DMS53 (cell line): ENCODE results near the gene PPP6R1.

Experiments
- DNase-seq: peaks from one replicate; lab custom pipeline; 2025; lab: John Stamatoyannopoulos, UW

The PPP6R1 gene

GRCh38 chr19:55283548-55284377, 24.9 kb upstream of the PPP6R1 start, which contains the start of gene BRSK1:
BRSK1 (plus strand) TSS chr19:55283997; CDS start chr19:55284443, 446 bp downstream.
- peak; percentile 86 for DNase-seq

- peak; percentile 99 for DNase-seq
Measured at GRCh38 chr19:55279770-55280643, 21.2 kb upstream of the PPP6R1 start, which contains the start of gene HSPBP1. HSPBP1 (minus strand) TSS chr19:55280110; CDS start chr19:55279608, 502 bp downstream.

DNA sequence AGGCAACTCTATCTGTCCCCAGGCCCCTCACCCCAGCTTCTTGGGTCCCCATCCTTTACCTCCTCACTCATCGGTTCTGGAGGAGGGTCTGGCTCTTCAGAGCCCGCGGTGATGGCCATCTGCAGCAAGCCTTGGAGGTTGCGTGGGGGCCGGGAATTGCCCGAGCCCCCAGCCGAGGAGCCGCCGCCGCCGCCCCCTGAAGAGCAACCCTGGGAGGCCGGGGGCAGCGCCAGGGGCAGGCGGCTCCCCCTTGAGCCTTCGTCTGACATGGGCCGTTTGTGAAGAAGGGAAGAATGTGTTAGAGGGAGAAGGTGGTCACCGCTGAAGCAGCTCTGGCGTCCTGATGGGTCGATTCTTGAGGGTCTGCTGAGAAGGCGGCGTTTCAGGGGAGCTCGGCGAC, 20.5 kb upstream of the PPP6R1 start:
- DNase-seq = no peak

DNA sequence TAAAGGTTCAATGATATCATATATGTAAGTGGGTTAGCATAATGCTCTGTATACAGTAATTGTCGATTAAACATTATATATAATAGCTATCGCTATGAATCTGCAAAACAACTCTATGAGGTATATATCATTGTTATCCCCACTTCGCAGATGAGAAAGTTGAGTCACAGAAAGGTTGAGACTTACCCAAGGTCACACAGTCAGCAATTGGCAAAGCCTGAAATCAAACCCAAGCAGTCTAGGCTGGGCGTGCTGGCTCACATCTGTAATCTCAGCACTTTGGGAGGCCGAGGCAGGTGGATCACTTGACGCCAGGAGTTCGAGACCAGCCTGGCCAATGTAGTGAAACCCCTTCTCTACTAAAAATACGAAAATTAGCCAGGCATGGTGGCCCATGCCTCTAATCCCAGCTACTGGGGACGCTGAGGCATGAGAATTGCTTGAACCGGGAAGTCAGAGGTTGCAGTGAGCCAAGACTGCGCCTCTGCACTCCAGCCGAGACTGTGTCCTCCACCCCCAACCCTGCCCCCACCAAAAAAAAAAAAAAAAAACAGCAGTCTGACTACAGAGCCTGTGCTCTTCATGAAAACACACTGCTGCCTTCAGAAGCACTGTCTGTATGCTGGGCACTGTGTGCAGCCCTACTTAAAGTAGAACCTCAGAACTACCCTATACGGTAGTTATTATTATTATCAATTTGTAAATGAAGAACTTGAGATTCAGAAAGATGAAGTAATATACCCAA, 19.7 kb upstream of the PPP6R1 start:
- no peak for DNase-seq

DNA sequence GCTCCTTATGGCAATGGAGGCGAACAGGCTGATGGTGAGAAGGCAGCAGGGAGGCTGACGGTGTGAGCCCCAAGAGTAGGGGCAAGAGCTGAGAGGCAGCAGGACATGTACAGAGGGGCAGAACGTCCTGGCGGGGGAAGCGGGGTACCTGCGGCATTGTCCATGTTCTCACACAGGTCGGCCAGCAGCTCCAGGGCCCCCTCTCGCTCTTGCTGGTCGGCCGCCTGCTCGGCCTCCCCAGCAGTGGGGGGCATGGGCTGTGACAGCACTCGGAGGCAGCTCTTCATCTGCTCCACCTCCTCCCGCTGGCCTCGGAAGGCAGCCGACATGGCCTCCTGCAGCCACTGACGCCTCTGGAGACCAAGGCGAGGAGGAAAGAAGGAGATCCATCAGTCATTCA, 18.7 kb upstream of the PPP6R1 start:
- no peak for DNase-seq

DNA sequence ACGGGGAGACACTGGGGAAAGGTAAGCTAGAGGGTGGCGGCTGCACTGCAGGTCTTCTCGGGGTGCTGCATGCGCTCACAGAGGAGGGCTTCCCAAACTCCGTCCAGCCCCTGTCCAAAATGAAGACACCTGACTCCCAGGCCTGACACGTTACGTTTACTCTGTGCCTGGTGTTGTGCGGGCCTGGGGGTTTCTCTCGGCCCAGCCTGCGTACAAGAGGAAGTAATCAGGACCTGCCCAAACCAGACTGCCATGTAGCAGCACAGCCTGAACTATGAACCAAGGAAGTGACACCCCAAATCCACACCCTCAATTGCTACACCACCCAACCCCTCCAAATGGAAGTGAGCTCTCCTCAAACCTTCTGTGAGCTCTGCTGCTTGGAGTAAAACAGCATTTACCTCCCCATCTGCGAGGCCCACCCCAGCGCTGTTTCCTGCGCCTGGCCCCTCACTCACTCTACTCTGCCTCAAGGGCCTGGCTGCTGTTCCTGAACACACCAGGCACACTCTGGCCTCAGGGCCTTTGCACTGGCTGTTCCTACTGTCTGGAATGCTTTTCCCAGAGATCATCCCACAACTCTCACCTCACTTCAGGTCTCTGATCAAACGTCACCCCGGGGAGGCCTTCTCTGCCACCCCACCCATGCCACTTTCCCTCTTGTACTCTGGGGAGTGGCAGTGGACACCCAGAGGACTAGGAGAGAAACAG, 18.1 kb upstream of the PPP6R1 start:
- no peak for DNase-seq

GRCh38 chr19:55275851-55276719, 17.3 kb upstream of the PPP6R1 start:
- no peak for DNase-seq

DNA sequence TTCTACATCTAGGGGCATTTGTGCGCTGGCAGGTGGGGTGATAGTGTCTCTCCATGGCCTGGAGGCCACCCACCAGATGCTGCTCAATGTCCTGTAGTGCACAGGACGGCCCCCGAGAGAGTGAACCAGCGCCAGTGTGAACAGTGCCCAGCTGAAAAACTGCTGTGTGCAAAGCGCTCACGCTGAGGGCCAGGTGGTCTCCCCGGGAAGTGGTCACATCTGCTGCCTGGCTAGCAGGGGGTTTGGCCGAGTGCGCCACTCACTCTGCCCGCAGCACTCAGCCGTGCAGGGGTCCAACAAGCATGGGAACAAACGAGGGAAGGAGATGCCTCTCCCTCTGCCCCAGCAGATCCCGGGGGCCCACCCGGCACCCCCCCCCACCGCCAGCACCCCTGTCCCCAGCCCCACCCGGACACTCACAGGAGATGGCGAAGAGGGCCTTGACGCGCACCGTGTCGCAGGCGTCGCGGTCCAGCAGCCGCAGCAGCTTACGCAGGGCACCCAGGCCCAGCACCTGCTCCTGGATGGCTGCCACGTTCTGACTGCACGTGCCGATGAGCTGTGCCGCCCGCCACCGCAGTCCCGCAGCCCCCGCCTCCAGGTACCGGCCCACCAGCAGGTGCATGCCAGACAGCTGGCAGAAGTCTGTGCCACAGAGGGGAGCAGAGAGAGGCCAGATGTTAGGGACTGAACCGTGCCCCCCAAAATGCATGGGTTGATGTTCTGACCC, 15.3 kb upstream of the PPP6R1 start:
- no peak for DNase-seq

- DNase-seq = no peak
Measured at GRCh38 chr19:55272142-55272541, 13.3 kb upstream of the PPP6R1 start.

- no peak for DNase-seq
Measured at GRCh38 chr19:55270172-55270942, 11.5 kb upstream of the PPP6R1 start.

DNA sequence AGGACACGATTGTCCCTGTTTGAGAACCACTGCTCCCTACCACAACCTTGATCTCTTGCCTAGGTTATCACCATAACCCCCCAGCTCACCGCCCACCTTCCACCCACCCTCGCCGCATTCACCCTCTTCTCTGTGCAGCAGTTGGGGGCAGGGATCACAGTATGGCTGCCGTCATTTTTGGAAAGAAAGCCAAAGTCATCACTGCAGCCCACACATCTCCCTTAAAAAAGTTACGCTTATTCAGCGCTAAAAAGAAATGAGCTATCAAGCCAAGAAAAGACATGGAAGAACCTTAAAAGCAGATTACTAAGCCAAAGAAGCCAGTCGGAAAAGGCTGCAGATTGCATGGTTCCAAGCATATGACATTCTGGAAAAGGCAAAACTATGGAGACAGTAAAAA, 10.5 kb upstream of the PPP6R1 start:
- no peak for DNase-seq

- no peak for DNase-seq
Measured at GRCh38 chr19:55266840-55267239, 8.0 kb upstream of the PPP6R1 start.

- DNase-seq = no peak
Measured at GRCh38 chr19:55266404-55266803, 7.6 kb upstream of the PPP6R1 start.

DNA sequence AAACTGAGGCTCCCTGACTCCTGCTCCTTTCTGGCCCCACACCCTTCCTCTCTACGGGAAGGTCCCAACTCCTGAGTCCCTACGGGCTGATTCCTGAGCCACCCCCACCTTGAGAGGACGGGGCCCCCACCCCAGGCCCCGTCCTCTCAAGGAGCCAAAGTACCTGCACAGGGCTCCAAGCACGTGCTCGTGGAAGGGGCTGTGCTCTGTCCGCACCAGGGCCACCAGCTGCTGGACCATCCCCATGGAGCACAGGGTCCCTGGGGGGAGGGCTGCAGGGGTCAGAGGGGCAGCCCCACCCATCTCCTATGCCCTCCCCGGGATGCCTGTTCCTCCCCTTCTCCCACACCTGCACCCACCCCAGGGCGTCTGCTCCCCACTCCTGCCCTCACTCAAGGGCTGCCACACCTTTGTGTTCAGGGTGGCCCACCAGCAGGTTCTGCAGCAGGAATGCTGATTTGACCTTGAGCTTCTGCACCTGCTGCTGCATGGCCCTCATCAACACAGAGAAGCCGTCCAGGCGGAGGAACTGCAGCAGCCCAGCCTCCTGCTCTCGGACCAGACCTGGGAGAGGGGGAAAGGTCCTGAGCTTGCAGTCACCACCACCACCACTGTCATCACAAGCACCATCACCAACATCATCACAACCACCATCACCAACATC, 7.0 kb upstream of the PPP6R1 start:
- DNase-seq = no peak

GRCh38 chr19:55265173-55265572, 6.4 kb upstream of the PPP6R1 start:
- DNase-seq = no peak

GRCh38 chr19:55264531-55264930, 5.7 kb upstream of the PPP6R1 start:
- no peak for DNase-seq

DNA sequence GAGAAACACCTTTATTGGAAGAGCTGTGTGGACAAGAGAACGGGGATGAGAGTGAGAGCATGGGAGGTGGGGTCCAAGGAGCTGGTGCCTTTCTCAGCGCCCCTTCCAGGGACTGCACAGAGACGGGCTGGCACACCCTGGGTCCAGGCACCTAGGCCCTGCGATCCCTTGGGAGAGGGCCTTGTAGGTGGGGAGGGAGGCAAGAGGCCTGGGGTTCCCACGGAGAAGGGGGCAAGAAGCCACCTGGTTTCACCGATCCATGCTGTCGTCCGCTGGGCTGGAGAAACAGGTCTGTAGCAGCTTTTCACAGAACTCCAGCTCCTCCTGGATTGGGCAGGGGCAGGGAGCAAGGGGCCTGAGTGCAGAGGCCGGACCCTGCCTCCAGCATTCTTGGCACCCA, 3.5 kb upstream of the PPP6R1 start:
- no peak for DNase-seq

DNA sequence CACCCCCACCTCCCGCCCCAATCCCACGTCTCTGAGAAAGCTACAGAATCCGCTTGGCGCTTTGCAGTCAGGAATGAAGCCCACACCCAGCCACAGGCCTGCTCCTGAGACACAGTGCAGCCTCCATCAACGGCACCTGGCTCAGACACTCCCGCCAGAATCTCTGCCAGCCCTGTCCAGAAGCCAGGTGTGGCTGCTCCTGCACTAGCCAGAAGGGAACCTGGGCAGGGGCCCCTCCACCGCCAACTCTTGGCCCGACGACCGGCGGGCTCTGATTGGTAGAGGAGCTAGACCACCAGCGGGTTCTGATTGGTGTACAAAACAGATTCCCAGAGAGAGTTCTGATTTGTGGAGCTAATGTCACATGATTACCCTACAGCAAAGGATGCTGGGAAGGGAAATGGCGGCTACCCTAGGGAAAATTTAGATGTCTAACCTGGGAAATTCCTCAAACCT, 2.9 kb upstream of the PPP6R1 start:
- no peak for DNase-seq
